Cardiac fibroblast (primary cell): ENCODE data around the gene SIAH2.
A peak's percentile ranks its signal among the peaks of the same experiment; 100 is the strongest.

Source experiments
- DNase-seq, 2 donors: peaks; one replicate each; pipeline versions ENCODE4 v3.0.0 to v3.0.0-alpha.2; 2010; ENCODE audit warnings: low read depth in 2 of 2
- H3K4me3 ChIP-seq, 2 donors: replicated peaks in 1 of 2; 1 replicate in 1 of 2; 2 replicates in 1 of 2; pipeline ENCODE4 v1.5.1; 2011; ENCODE audit warnings: low read depth in 2 of 2, low read length in 2 of 2, mild to moderate bottlenecking in 2 of 2, moderate library complexity in 1 of 2
- TF ChIP-seq, protein P1 (sequence below): IDR thresholded peaks from one replicate; pipeline ENCODE4 v1.5.1; 2011; ENCODE audit warnings: low read depth, mild to moderate bottlenecking, low read length, inconsistent platforms

SIAH2 gene

DNA sequence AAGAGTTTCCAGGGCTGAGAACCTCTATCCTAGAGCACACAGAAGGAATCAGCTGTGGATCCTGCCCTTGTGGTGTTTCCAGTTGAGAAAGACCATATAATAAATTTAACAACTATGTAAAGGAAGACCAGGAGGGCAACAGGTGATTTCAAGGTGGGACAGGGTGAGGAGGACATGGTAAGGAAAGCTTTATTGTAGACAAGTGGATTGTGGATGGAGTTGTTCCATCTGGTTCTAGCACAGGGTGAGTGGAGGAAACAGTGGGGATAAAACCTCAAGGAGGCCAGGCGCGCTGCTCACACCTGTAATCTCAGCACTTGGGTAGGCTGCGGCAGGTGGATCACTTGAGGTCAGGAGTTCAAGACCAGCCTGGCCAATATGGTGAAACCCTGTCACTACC is 17.1 kb downstream of the SIAH2 start:
- H3K4me3 ChIP-seq, result no peak overlapping the region
- TF ChIP-seq, protein P1, sequence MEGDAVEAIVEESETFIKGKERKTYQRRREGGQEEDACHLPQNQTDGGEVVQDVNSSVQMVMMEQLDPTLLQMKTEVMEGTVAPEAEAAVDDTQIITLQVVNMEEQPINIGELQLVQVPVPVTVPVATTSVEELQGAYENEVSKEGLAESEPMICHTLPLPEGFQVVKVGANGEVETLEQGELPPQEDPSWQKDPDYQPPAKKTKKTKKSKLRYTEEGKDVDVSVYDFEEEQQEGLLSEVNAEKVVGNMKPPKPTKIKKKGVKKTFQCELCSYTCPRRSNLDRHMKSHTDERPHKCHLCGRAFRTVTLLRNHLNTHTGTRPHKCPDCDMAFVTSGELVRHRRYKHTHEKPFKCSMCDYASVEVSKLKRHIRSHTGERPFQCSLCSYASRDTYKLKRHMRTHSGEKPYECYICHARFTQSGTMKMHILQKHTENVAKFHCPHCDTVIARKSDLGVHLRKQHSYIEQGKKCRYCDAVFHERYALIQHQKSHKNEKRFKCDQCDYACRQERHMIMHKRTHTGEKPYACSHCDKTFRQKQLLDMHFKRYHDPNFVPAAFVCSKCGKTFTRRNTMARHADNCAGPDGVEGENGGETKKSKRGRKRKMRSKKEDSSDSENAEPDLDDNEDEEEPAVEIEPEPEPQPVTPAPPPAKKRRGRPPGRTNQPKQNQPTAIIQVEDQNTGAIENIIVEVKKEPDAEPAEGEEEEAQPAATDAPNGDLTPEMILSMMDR, result no peak
- no peak for DNase-seq

DNA sequence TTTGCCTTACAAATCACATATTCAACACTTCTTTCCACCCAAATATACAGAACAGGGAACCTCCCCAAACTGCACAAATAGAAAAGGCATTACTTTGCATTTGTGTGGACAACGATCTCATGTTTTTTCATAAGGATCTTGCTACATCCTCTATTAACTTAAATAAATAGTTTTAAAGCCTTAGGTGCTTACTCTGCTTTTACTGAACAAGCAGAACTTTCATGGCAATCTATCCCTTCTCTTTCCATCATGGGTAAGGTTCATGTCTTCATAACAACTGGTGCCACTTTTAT is 18.1 kb downstream of the SIAH2 start:
- TF ChIP-seq, protein P1, result no peak
- no peak for DNase-seq
- H3K4me3 ChIP-seq, result no peak overlapping the region

DNA sequence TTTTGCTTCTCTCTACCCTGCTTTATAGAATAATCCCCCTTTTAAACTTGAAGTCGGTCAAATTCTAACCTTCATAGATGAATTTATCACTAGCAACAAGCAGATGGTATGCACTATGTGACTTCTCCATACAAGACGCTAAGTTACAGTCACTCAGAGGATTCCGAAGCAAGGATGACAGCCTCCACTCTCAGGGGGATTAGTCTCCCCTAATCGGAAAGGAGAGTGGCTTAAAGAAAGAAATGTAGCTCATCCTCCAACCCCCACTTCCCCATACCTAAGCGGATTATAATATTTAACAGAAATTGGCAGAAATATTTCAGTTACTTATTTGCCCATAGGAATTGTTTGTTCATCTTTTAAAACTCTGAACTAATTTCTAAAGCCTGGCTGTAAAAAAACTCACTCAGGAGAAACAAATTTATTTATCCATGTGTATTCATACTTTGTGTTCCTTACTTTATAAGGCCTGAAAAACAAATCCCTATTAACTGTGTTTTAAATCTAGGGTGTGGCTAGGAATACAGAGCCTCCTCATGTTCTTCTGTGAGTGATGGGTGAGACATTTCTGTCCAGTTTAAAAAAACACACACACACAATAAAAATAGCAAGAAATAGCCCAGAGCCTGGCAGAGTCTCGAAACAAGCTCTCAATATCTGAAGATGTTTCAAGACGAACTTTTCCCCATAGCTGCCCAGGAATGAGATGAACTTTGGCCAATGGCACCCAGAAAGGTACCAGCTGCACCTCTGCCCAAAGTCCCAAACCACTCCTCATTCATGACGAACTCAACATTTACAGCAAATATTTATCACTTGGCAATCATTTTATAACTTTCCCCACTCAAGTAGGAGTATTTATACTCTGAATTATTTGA is 18.7 kb downstream of the SIAH2 start:
- no peak overlapping the region for H3K4me3 ChIP-seq
- DNase-seq, result no peak
- TF ChIP-seq, protein P1, result no peak

DNA sequence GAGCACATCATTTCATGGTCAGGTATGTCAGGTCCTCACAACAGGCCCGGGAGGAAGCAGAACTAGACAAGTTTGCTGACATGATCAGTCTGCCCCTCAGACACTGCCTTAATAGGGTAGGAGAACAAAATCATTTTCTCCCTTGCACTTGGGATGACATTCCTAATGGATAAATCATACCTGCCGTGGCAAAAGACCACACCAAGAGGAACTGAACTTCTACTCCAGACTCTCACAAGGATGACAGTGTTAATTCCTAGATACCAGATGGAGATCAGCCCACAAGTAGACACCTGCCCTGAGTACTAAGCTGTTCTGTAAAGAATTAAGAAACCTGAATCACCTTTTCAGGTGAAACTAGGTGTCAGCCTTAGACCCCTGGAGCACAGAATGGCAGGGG is 19.5 kb downstream of the SIAH2 start:
- peak in 1 of 2 donors; percentile 54 for DNase-seq
- TF ChIP-seq, protein P1, result no peak
- H3K4me3 ChIP-seq, result no peak overlapping the region

DNA sequence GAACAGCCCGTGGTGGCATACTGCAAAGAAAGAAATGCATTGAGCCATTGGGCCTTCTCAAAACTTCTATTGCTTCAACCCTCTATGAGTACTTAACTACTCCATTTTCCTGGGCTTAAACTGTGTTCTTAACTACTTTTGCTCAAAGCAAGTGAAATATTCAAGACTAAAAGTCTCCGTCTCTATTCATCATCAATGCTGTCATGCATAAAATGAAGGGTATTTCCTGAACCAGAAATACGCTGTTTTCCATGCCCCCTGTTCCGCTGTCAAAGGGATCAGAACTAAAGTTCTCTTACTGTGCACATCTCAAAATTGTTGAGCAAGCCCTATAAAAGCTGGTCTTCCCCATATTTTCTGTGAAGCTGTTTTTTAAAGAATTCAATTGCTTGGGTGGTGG is 20.3 kb downstream of the SIAH2 start:
- TF ChIP-seq, protein P1, result no peak
- no peak overlapping the region for H3K4me3 ChIP-seq
- DNase-seq, result no peak

DNA sequence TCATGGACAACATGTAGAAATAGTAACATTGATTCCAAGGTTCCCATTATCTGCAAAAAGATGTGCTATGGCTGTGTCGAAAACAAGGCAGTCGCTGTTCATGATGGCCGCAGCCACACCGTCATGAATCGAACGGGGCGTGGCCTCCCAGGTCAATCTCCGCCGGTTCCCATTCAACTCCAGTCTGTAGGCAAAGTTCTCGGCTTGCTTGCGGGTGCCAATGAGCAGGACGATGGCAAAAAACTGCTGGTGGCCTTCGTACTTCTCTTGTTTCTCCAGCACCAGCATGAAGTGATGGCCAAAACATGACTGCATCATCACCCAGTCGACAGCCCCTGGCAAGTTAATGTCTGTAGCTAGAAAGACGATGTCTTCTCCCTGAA is 20.8 kb downstream of the SIAH2 start:
- H3K4me3 ChIP-seq, result no peak overlapping the region
- DNase-seq, result no peak
- TF ChIP-seq, protein P1, result no peak
